H1 (cell line): ENCODE data around the gene XDH.

Experiments
- EZH2 ChIP-seq: fragments of 200-600 bp; sonication (generic); IDR thresholded peaks from 2 replicates; pipeline ENCODE4 v1.7.1; 2012; ENCODE audit warnings: low read depth, mild to moderate bottlenecking, moderate library complexity, low read length, inconsistent platforms; ENCODE audit not compliant: severe bottlenecking
- HDAC6 ChIP-seq: IDR thresholded peaks from one replicate; pipeline ENCODE4 v1.7.1; 2012; ENCODE audit warnings: low read depth, mild to moderate bottlenecking, inconsistent platforms, low read length, moderate library complexity
- TAF1 ChIP-seq: IDR thresholded peaks from 2 replicates; pipeline ENCODE4 v1.6.1; 2011; ENCODE audit warnings: mild to moderate bottlenecking, low read depth, low read length
- TF ChIP-seq, protein P1 (sequence below), 3 experiments: IDR thresholded peaks; 1 replicate in 2 of 3; 2 replicates in 1 of 3; pipeline versions ENCODE4 v1.5.1 to v1.6.1; 2011; ENCODE audit warnings: low read length in 3 of 3, mild to moderate bottlenecking in 3 of 3, inconsistent platforms in 2 of 3, low read depth in 1 of 3, moderate library complexity in 1 of 3; ENCODE audit not compliant: insufficient read depth in 1 of 3; ENCODE audit errors: control extremely low read depth in 1 of 3
- TF ChIP-seq, protein P2 (sequence below): IDR thresholded peaks from 2 replicates; pipeline ENCODE4 v1.6.1; 2012; ENCODE audit warnings: inconsistent platforms

DNA sequence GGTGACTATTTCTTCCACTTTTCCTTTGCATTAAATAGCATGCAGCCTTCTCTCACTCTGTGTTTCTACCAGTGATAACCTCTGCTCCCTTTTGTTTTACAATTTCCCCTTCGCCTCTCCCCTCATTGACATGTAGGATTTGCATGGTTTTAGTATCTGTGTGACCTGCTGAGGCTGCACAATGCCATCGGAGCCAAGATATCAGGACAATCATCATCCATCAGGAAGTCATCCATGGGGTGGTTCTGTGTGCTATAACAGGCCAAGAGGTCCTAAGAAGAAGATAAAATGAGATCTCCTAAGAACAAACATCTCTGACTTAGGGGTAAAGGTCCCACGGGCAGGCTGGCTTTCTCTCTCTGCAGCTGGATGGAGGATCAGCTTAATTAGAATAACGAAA lies 115.0 kb downstream of the XDH start:
- TF ChIP-seq, protein P1, sequence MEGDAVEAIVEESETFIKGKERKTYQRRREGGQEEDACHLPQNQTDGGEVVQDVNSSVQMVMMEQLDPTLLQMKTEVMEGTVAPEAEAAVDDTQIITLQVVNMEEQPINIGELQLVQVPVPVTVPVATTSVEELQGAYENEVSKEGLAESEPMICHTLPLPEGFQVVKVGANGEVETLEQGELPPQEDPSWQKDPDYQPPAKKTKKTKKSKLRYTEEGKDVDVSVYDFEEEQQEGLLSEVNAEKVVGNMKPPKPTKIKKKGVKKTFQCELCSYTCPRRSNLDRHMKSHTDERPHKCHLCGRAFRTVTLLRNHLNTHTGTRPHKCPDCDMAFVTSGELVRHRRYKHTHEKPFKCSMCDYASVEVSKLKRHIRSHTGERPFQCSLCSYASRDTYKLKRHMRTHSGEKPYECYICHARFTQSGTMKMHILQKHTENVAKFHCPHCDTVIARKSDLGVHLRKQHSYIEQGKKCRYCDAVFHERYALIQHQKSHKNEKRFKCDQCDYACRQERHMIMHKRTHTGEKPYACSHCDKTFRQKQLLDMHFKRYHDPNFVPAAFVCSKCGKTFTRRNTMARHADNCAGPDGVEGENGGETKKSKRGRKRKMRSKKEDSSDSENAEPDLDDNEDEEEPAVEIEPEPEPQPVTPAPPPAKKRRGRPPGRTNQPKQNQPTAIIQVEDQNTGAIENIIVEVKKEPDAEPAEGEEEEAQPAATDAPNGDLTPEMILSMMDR (IDR thresholded peaks at IDR 0.05; ENCODE audit: control extremely low read depth in 1 of 3, insufficient read depth in 1 of 3, low read depth in 1 of 3, low read length in 3 of 3): no peak
- no peak for TF ChIP-seq TAF1
- TF ChIP-seq, protein P2, sequence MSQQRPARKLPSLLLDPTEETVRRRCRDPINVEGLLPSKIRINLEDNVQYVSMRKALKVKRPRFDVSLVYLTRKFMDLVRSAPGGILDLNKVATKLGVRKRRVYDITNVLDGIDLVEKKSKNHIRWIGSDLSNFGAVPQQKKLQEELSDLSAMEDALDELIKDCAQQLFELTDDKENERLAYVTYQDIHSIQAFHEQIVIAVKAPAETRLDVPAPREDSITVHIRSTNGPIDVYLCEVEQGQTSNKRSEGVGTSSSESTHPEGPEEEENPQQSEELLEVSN: no peak
- no peak for TF ChIP-seq EZH2
- no peak for TF ChIP-seq HDAC6
